ENCODE results near the gene FLNA. TPM values are rescaled to one million over a fixed set of nuclear protein-coding genes. Genes with fewer than 3 reads are reported as not detected.
A peak's percentile ranks its signal among the peaks of the same experiment; 100 is the strongest.
"Not testable (repeated sequence)": the region's sequence is repeated elsewhere in the genome, so short reads cannot be mapped to it uniquely, and the experiment has no call there.

Gene FLNA
- polyA plus RNA-seq, 2 of the 4 experiments (the other 2 are of a cell fraction) = 303 to 1,116 TPM

- Histone ChIP-seq H3K4me2 (peak overlapping the region; percentile 89), H3K4me3 (peak overlapping the region; percentile 88), H3K4me1 (peaks cover 18% of the 10 kb centered on the region; the same call in 2 of the 3 replicates), H3K27ac (peak overlapping the region in 1 of 2 experiments; percentile 96; a peak in 3 of 6 replicates)
- not testable (repeated sequence) for H3K9me3 ChIP-seq; FAIRE-seq; ATAC-seq; DNase-seq (ENCODE audit: low read depth in 1 of 2, low spot score in 1 of 2)
- WGBS (ENCODE audit: missing lambda C conversion rate) = 92% methylated on average over 2 of the region's 6 CpGs
- ChIA-PET CTCF (interaction anchor here (1.2 to 4.7 kb wide), 3 partner anchors 10 to 133 kb away, joined by 4 to 28 read pairs (median 21); partner anchors contain the start of genes DNASE1L1, FLNA and TAFAZZIN), POLR2A (interaction anchor here (1.5 kb wide), 1 partner anchor 9 kb away, joined by 6 read pairs; the partner anchor contains the start of gene DNASE1L1)
- TF ChIP-seq HOXA7 (CRISPR knock-in tag; IDR thresholded peaks at IDR 0.05) = peak; percentile 84; the same call in 1 of the 2 replicates
These were observed 26.0 kb upstream of the FLNA start for GRCh38 chrX:154400369-154400817.

DNA sequence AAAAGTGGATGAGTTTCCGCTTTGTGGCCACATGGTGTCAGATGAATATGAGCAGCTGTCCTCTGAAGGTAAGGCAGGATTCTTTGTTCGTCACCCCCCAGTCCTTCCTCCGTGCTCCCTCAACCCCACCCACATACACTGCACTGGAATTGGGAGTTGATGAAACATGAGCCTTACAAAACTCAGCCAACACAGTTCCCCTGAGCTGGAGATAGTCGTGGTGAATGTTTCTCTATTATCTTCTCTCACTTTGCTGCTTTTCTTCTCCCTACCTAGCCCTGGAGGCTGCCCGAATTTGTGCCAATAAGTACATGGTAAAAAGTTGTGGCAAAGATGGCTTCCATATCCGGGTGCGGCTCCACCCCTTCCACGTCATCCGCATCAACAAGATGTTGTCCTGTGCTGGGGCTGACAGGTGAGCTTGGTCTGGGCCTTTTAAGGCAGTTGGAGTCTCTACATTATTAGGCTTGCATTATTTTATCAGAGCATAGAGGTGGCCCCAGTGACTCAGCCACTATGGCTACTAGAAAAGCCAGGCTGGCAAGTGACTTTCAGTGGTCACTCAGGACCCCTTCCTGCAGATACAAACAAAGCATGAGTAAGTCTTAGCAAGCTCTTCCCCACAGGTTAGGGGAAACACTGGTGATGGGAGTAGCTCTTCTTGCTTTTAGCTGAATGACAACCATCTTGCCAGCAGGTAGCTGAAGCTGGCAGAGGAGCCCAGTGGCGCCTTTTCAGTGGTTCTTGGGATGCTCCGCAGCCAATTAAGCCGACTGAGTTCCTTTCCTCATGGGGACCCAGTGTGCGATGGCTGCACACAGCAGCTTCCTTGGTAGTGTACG lies 25.3 kb upstream of the FLNA start:
- peak overlapping the region; percentile 96 to 100 for H3K27ac ChIP-seq
- FAIRE-seq = no peak
- POLR2A ChIA-PET = interaction anchor here (1.3 to 2.1 kb wide), 3 partner anchors 10 to 12 kb away, joined by 4 to 19 read pairs (median 6); partner anchors contain the start of genes DNASE1L1 and TAFAZZIN
- 24% methylated on average over 12 of the region's 14 CpGs for WGBS (ENCODE audit: missing lambda C conversion rate)
- no peak for DNase-seq (ENCODE audit: low read depth in 1 of 2, low spot score in 1 of 2)
- CTCF ChIA-PET = interaction anchor here (0.9 to 4.7 kb wide), 8 partner anchors 10 to 136 kb away, joined by 3 to 28 read pairs (median 4); partner anchors contain the start of genes DNASE1L1, FLNA and TAFAZZIN
- no peak for ATAC-seq
- peak overlapping the region; percentile 88 for H3K4me3 ChIP-seq
- H3K4me1 ChIP-seq = peaks cover 18% of the 10 kb centered on the region; the same call in 2 of the 3 replicates
- TF ChIP-seq POLR2A (IDR thresholded peaks at IDR 0.05; ENCODE audit: low read length) (no peak), RARB (CRISPR knock-in tag; IDR thresholded peaks at IDR 0.05) (peak; percentile 62; the same call in 1 of the 2 replicates), JUN (IDR thresholded peaks at IDR 0.05) (no peak), TFCP2L1 (CRISPR knock-in tag; IDR thresholded peaks at IDR 0.05) (peak; percentile 53)
- no peaks in the 10 kb centered on the region for H3K9me3 ChIP-seq
- H3K4me2 ChIP-seq = peak overlapping the region; percentile 89

- peak overlapping the region; percentile 88 for H3K4me3 ChIP-seq
- WGBS (ENCODE audit: missing lambda C conversion rate) = 1% methylated on average over 36 of the region's 49 CpGs
- peaks cover 18% of the 10 kb centered on the region; the same call in 2 of the 3 replicates for H3K4me1 ChIP-seq
- H3K4me2 ChIP-seq = peak overlapping the region; percentile 89
- ChIA-PET CTCF (interaction anchor here (0.6 to 4.7 kb wide), 11 partner anchors 9 to 136 kb away, joined by 3 to 28 read pairs (median 5); partner anchors contain the start of genes DNASE1L1, FLNA and TAFAZZIN), POLR2A (interaction anchor here (1.0 to 2.1 kb wide), 13 partner anchors 11 to 142 kb away, joined by 3 to 19 read pairs (median 4); partner anchors contain the start of genes ATP6AP1, DNASE1L1, PLXNA3 and SLC10A3)
- peak in 1 of 2 experiments; percentile 86 for DNase-seq (ENCODE audit: low read depth in 1 of 2, low spot score in 1 of 2)
- peak overlapping the region; percentile 96 to 100 for H3K27ac ChIP-seq
- no peak for FAIRE-seq
- no peaks in the 10 kb centered on the region for H3K9me3 ChIP-seq
- peak in 1 of 2 experiments; percentile 10; a peak in 3 of 6 replicates for ATAC-seq
- TF ChIP-seq, protein P1, sequence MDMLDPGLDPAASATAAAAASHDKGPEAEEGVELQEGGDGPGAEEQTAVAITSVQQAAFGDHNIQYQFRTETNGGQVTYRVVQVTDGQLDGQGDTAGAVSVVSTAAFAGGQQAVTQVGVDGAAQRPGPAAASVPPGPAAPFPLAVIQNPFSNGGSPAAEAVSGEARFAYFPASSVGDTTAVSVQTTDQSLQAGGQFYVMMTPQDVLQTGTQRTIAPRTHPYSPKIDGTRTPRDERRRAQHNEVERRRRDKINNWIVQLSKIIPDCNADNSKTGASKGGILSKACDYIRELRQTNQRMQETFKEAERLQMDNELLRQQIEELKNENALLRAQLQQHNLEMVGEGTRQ (IDR thresholded peaks at IDR 0.05) = 0 out of 2 replicates have a peak, but pooled peaks have one; percentile 7
- TF ChIP-seq TP53 (CRISPR knock-in tag; IDR thresholded peaks at IDR 0.05) (peak; percentile 69; the same call in 1 of the 2 replicates), SMC3 (IDR thresholded peaks at IDR 0.05) (no peak), NPAS2 (CRISPR knock-in tag; IDR thresholded peaks at IDR 0.05; ENCODE audit: borderline replicate concordance) (no peak), EHF (CRISPR knock-in tag; IDR thresholded peaks at IDR 0.05) (no peak), FOSB (CRISPR knock-in tag; IDR thresholded peaks at IDR 0.05) (0 out of 2 replicates have a peak, but pooled peaks have one; percentile 30), ZC3H11A (IDR thresholded peaks at IDR 0.05) (no peak), RAD21 (conservative IDR thresholded peaks at IDR 0.05 in 1 of 2, IDR thresholded peaks at IDR 0.05 in 1 of 2) (peak in 1 of 2 experiments; percentile 20; a peak in 1 of 5 replicates), BHLHE40 (IDR thresholded peaks at IDR 0.05; ENCODE audit: low read depth, low read length) (0 out of 2 replicates have a peak, but pooled peaks have one; percentile 6), POLR2AphosphoS2 (conservative IDR thresholded peaks at IDR 0.05; ENCODE audit: low read length) (no peak; the same call in 1 of the 2 replicates), HEYL (CRISPR knock-in tag; IDR thresholded peaks at IDR 0.05) (no peak), JUN (IDR thresholded peaks at IDR 0.05) (no peak; a peak in 1 of 5 replicates), TFCP2L1 (CRISPR knock-in tag; IDR thresholded peaks at IDR 0.05) (peak; percentile 49; the same call in 1 of the 2 replicates), MYC (IDR thresholded peaks at IDR 0.05; ENCODE audit: borderline replicate concordance, low read length) (peak; percentile 96; the same call in 1 of the 2 replicates), HOXA7 (CRISPR knock-in tag; IDR thresholded peaks at IDR 0.05) (no peak), CTCF (IDR thresholded peaks at IDR 0.05) (peak; percentile 64), JUNB (IDR thresholded peaks at IDR 0.05) (no peak), EP300 (IDR thresholded peaks at IDR 0.05) (no peak), NFE2L2 (conservative IDR thresholded peaks at IDR 0.05; ENCODE audit: low read length) (no peak), RCOR1 (IDR thresholded peaks at IDR 0.05; ENCODE audit: low read depth, low read length) (no peak), RFX5 (IDR thresholded peaks at IDR 0.05) (no peak)
- TF ChIP-seq, protein P2, sequence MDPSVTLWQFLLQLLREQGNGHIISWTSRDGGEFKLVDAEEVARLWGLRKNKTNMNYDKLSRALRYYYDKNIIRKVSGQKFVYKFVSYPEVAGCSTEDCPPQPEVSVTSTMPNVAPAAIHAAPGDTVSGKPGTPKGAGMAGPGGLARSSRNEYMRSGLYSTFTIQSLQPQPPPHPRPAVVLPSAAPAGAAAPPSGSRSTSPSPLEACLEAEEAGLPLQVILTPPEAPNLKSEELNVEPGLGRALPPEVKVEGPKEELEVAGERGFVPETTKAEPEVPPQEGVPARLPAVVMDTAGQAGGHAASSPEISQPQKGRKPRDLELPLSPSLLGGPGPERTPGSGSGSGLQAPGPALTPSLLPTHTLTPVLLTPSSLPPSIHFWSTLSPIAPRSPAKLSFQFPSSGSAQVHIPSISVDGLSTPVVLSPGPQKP (IDR thresholded peaks at IDR 0.05; ENCODE audit: low read depth, low read length) = no peak
- TF ChIP-seq, protein P3, sequence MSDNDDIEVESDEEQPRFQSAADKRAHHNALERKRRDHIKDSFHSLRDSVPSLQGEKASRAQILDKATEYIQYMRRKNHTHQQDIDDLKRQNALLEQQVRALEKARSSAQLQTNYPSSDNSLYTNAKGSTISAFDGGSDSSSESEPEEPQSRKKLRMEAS (IDR thresholded peaks at IDR 0.05) = peak; percentile 96
These were observed 24.5 kb upstream of the FLNA start for GRCh38 chrX:154398668-154399526.

Measured in A549 (cell line).